Measurements from ENCODE around the gene ZNF638. TPM values are rescaled to one million over a fixed set of nuclear protein-coding genes. Genes with fewer than 3 reads are reported as not detected.
"Not testable (repeated sequence)": the region's sequence is repeated elsewhere in the genome, so short reads cannot be mapped to it uniquely, and the experiment has no call there.

Gene ZNF638
- total RNA-seq, 8 experiments from 2014 or later: 110 to 227 (median 183) TPM

GRCh38 chr2:71422786-71423185 is 91.2 kb downstream of the ZNF638 start:
- no peak overlapping the region for H3K4me3 ChIP-seq
- no peak overlapping the region for H3K27ac ChIP-seq
- H3K4me1 ChIP-seq (replicated peaks in 1 of 2): peaks cover 1 to 2% of the 10 kb centered on the region in 2 donors
- no peak for ATAC-seq (replicated peaks in 6 of 8)
- in situ Hi-C loops (cut with MboI; ENCODE audit: low pct_unique_long_range_greater_than_20kb in 2 of 9, low sequenced_read_pairs in 9 of 9, unreplicated experiment in 9 of 9): no loop called here
- WGBS, 10 experiments: 33 to 83% (median 72%) methylated on average over 1 to 2 of the region's 2 CpGs

- Histone ChIP-seq H3K4me3 (no peak overlapping the region), H3K27ac (no peak overlapping the region), H3K4me1 (replicated peaks in 1 of 2) (no peaks in the 10 kb centered on the region)
- no peak for ATAC-seq (replicated peaks in 6 of 8)
- in situ Hi-C loops (cut with MboI; ENCODE audit: low pct_unique_long_range_greater_than_20kb in 2 of 9, low sequenced_read_pairs in 9 of 9, unreplicated experiment in 9 of 9): no loop called here
- 50 to 100% (median 81%) methylated on average over 1 to 3 of the region's 3 CpGs for WGBS, 10 experiments
Measured at GRCh38 chr2:71423817-71424420, 92.3 kb downstream of the ZNF638 start.

GRCh38 chr2:71426721-71427120 is 95.1 kb downstream of the ZNF638 start:
- Histone ChIP-seq H3K4me1 (replicated peaks in 1 of 2) (no peaks in the 10 kb centered on the region), H3K4me3 (no peak overlapping the region), H3K27ac (no peak overlapping the region)
- in situ Hi-C loops (cut with MboI; ENCODE audit: low pct_unique_long_range_greater_than_20kb in 2 of 9, low sequenced_read_pairs in 9 of 9, unreplicated experiment in 9 of 9): no loop called here
- ATAC-seq (replicated peaks in 6 of 8): no peak
- 82 to 100% (median 98%) methylated on average over 1 to 2 of the region's 2 CpGs for WGBS, 10 experiments

- ATAC-seq (replicated peaks in 6 of 8): no peak
- WGBS, 10 experiments: 83 to 100% (median 97%) methylated on average over 1 to 3 of the region's 3 CpGs; no CpG with 5 or more reads in 1 of the 10 experiments
- in situ Hi-C loops (cut with MboI; ENCODE audit: low pct_unique_long_range_greater_than_20kb in 2 of 9, low sequenced_read_pairs in 9 of 9, unreplicated experiment in 9 of 9): no loop called here
- Histone ChIP-seq H3K27ac (no peak overlapping the region), H3K4me3 (no peak overlapping the region), H3K4me1 (replicated peaks in 1 of 2) (no peaks in the 10 kb centered on the region)
Measured at GRCh38 chr2:71428472-71429383, 97.1 kb downstream of the ZNF638 start.

- in situ Hi-C loops (cut with MboI; ENCODE audit: low pct_unique_long_range_greater_than_20kb in 2 of 9, low sequenced_read_pairs in 9 of 9, unreplicated experiment in 9 of 9); H3K4me3 ChIP-seq; ATAC-seq (replicated peaks in 6 of 8); H3K27ac ChIP-seq; H3K4me1 ChIP-seq (replicated peaks in 1 of 2): not testable (repeated sequence)
- 13 to 100% (median 82%) methylated on average over 1 to 4 of the region's 5 CpGs; no CpG with 5 or more reads in 2 of the 10 experiments for WGBS, 10 experiments
Measured at GRCh38 chr2:71445142-71445541, 113.6 kb downstream of the ZNF638 start.

GRCh38 chr2:71446505-71446904 is 114.9 kb downstream of the ZNF638 start:
- no peak for ATAC-seq (replicated peaks in 6 of 8)
- WGBS, 10 experiments: 80 to 100% (median 86%) methylated on average over 1 of the region's 1 CpG; no CpG with 5 or more reads in 7 of the 10 experiments
- no peak overlapping the region for H3K4me3 ChIP-seq
- H3K4me1 ChIP-seq (replicated peaks in 1 of 2): no peaks in the 10 kb centered on the region
- in situ Hi-C loops (cut with MboI; ENCODE audit: low pct_unique_long_range_greater_than_20kb in 2 of 9, low sequenced_read_pairs in 9 of 9, unreplicated experiment in 9 of 9): no loop called here
- H3K27ac ChIP-seq: no peak overlapping the region

- peaks cover 0 to 4% of the 10 kb centered on the region in 2 donors for H3K4me1 ChIP-seq (replicated peaks in 1 of 2)
- H3K27ac ChIP-seq: no peak overlapping the region
- in situ Hi-C loops (cut with MboI; ENCODE audit: low pct_unique_long_range_greater_than_20kb in 2 of 9, low sequenced_read_pairs in 9 of 9, unreplicated experiment in 9 of 9): no loop called here
- no peak for ATAC-seq (replicated peaks in 6 of 8)
- 20 to 80% (median 60%) methylated on average over 1 to 3 of the region's 3 CpGs; no CpG with 5 or more reads in 1 of the 10 experiments for WGBS, 10 experiments
- no peak overlapping the region for H3K4me3 ChIP-seq
Measured at GRCh38 chr2:71449343-71449742, 117.8 kb downstream of the ZNF638 start.

GRCh38 chr2:71451705-71452104 is 120.1 kb downstream of the ZNF638 start:
- WGBS, 10 experiments: 71 to 100% (median 88%) methylated on average over 1 to 3 of the region's 4 CpGs; no CpG with 5 or more reads in 4 of the 10 experiments

GRCh38 chr2:71452565-71452964 is 121.0 kb downstream of the ZNF638 start:
- Histone ChIP-seq H3K27ac (no peak overlapping the region), H3K4me3 (no peak overlapping the region), H3K4me1 (replicated peaks in 1 of 2) (peaks cover 10 to 17% of the 10 kb centered on the region in 2 donors)
- in situ Hi-C loops (cut with MboI; ENCODE audit: low pct_unique_long_range_greater_than_20kb in 2 of 9, low sequenced_read_pairs in 9 of 9, unreplicated experiment in 9 of 9): no loop called here
- peak; percentile 26 to 63 (median 54) for ATAC-seq (replicated peaks in 6 of 8)
- 0 to 40% methylated on average over 1 of the region's 2 CpGs; no CpG with 5 or more reads in 8 of the 10 experiments for WGBS, 10 experiments

More at GRCh38 chr2:71451705-71452104, 120.1 kb downstream of the ZNF638 start:
- Histone ChIP-seq H3K4me3 (no peak overlapping the region), H3K27ac (no peak overlapping the region), H3K4me1 (replicated peaks in 1 of 2) (peaks cover 10 to 17% of the 10 kb centered on the region in 2 donors)
- ATAC-seq (replicated peaks in 6 of 8): no peak
- in situ Hi-C loops (cut with MboI; ENCODE audit: low pct_unique_long_range_greater_than_20kb in 2 of 9, low sequenced_read_pairs in 9 of 9, unreplicated experiment in 9 of 9): no loop called here

- WGBS, 10 experiments: 0 to 40% (median 16%) methylated on average over 5 to 14 of the region's 66 CpGs; no CpG with 5 or more reads in 5 of the 10 experiments
- H3K27ac ChIP-seq: no peak within 1 kb of the TSS
- H3K4me3 ChIP-seq: peak within 1 kb of the TSS; percentile 6 to 27 (median 17)
- in situ Hi-C loops (cut with MboI; ENCODE audit: low pct_unique_long_range_greater_than_20kb in 2 of 9, low sequenced_read_pairs in 9 of 9, unreplicated experiment in 9 of 9): no loop called here
- ATAC-seq (replicated peaks in 6 of 8): peak; percentile 53 to 81 (median 66)
- H3K4me1 ChIP-seq (replicated peaks in 1 of 2): peaks cover 10 to 17% of the 10 kb centered on the region in 2 donors
Measured at GRCh38 chr2:71453404-71454220, 122.0 kb downstream of the ZNF638 start, which contains the start of gene DYSF. Gene DYSF, plus strand, starts transcription at chr2:71453561.

- in situ Hi-C loops (cut with MboI; ENCODE audit: low pct_unique_long_range_greater_than_20kb in 2 of 9, low sequenced_read_pairs in 9 of 9, unreplicated experiment in 9 of 9): no loop called here
- no peak overlapping the region for H3K27ac ChIP-seq
- peaks cover 10 to 17% of the 10 kb centered on the region in 2 donors for H3K4me1 ChIP-seq (replicated peaks in 1 of 2)
- 58 to 77% (median 63%) methylated on average over 2 to 8 of the region's 17 CpGs; no CpG with 5 or more reads in 6 of the 10 experiments for WGBS, 10 experiments
- ATAC-seq (replicated peaks in 6 of 8): no peak
- no peak overlapping the region for H3K4me3 ChIP-seq
Measured at GRCh38 chr2:71454221-71455010, 122.8 kb downstream of the ZNF638 start.
